HG03045 (cell line): ENCODE data around the gene STRBP.

Experiments used
- ATAC-seq: cut with Tn5 transposase; IDR thresholded peaks from one replicate; pipeline ENCODE4 v1.9.1; 2021; ENCODE audit warnings: mild to moderate bottlenecking, moderate library complexity; ENCODE audit not compliant: unreplicated experiment

STRBP gene

DNA sequence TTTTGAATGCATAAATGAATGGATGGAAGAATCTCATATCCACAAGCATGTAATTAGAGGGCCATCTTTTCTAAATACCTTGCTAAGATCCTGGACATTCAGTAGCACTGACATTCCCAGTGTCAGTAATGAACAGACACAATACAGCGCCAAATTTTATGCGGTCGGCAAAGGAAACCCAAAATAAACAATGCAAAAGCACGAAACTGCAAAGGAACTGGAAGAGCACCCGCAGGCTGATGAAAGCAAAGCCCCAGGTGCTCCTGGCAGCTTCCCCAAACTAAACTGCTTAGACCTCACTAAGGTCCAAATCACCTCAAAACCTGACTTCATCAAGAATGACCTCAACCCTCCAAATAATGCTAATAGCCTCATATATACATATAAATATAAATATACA, 133.0 kb downstream of the STRBP start:
- no peak for ATAC-seq

DNA sequence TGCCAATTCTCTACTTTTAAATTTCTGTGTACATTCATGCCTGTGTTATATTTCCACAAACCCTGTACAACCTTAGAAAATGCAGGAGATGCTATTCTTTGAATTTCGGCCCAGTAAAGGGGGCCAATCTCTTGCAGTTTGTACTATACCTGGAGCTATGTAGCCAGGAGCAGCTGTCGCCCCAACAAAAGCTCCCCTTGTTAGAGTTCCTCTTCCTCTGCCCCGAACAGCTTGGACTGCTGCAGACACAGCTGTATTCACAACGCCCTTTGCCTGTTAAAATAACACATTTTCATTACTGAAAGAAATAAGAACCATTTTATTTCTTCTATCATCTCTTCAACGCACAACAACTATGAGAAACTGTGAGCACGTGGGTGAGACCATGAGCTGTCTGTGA, 135.7 kb downstream of the STRBP start:
- ATAC-seq, result no peak

DNA sequence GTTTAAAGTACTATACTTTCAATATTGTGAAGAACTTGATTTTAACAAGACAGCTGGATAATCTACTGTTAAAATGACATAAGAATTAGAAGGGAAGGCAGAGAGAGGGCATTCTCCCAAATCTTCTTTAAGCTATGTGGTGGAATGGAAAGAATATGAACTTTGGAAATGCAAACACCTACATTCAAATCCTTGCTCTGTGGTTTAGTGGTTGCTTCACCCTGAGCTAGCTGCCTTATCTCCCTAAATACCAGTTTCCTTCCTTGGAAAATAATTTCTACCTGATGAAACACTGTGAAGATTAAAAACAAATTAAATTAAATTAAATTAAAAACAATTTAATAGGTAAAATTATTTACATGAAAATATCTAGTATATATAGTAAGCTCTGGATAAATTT, 136.4 kb downstream of the STRBP start:
- no peak for ATAC-seq

DNA sequence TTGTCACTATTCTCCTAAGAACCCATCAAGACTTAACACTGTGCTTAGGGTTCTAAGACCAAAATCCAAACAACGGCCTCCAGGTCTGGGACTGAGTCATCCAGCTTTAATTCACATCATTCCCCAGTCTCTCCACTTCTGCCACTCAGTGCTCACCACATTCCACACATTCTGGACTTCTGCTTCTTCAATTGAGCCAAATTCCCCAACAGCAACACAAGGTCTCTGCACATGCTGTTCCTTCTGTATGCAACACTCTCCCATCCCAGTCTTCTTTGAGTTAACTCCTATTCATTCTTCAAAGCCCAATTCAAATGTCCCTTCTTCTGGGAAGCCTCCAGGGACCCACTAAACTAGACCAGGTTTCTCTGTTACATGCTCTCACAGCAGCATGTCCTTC, 137.1 kb downstream of the STRBP start:
- no peak for ATAC-seq

DNA sequence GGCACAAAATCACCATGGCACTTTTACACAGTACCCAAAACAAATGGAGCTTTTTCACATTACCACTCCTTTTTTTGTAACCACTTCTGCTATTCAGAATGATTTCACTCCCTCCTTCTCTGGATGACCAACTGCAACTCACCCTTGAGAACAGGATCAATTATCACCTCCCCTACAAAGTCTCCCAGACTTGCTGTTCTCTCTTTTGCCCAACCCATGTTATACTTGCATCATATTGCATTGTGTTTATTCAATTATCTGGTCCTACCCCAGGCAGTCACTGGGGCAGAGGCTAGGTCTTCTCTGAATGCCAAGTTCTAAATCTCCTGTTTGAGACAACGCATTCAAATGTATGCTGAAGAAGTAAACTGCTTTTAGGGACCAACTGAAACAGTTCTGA, 139.0 kb downstream of the STRBP start:
- no peak for ATAC-seq

DNA sequence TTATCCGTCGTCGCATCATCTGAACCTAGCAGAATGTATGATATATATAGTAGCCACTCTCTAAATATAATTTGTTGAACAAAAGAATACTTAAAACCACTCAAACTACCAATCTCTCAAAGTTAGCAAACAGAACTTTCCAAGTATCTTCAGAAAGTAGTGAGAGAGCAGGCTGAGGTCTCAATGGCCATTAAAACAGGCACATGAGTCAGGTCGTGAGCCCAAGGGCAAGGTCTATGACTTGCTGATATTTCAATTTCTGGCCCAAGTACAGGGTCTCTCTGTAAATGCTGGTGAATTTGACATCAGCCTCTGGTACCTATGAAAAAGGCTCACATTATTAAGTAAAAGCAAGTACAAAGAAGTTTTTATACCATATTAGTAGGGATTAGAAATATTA, 139.8 kb downstream of the STRBP start:
- no peak for ATAC-seq

DNA sequence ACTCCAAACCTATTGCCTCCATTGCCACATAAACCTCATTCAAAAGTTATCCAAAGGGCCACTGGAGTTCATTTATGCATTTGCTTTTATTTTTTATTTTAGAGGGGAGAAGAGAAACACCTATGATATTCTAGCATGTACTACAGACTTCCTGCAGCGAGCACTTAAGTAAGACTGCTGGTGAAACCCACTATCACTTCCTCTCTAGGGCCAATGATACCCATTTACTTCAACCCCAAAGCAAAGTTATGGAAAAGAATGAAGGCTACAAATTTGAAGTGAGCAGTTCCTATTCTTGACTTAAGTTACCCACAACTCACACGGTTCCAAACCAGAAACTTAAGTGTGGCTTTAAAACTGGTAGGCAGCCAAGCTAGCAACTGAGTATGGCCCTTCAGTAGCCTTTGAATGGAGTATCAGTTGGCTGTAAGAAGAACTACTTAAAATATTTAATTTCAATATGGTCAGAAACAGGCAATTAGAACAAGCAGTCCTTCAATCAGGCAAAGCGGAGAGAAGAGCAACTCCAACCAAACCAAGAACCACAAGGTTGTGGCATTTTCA, 140.8 kb downstream of the STRBP start:
- no peak for ATAC-seq

DNA sequence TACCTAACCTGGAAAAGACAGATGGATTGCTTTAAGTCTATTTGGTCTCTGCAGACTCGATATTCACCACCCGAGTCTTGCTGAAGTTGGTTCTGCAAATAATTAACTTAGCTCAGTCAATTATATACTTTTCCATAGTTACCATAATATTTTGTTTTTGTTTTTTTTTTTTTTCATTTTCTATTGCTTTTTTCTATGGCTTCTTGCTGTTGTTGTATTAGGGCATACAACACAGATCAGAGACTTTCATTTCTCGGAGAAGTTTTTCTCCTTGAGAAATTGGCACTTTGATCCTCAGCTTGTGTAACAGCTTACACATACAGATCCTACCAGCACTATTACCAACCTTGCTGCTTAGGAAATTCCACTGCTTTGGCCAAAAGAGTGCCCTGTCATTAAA, 146.9 kb downstream of the STRBP start:
- no peak for ATAC-seq

DNA sequence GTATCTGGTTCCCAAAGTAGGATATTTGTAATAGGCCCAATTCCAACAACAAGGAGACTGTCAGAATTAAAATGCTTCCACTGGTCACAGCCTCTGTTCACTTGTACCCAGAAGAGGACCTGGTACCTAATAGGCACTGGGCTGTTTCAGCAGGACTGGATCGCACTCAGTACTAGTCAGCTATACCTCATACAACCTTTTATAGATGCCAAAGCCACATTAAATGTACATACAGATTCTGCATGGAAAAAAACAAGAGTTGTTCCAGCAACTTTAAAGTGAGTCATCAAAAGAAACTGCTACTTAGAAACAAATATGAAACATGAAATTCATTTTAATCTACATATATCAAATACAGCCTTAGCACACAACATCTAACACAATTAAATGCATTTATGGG, 147.4 kb downstream of the STRBP start:
- no peak for ATAC-seq

DNA sequence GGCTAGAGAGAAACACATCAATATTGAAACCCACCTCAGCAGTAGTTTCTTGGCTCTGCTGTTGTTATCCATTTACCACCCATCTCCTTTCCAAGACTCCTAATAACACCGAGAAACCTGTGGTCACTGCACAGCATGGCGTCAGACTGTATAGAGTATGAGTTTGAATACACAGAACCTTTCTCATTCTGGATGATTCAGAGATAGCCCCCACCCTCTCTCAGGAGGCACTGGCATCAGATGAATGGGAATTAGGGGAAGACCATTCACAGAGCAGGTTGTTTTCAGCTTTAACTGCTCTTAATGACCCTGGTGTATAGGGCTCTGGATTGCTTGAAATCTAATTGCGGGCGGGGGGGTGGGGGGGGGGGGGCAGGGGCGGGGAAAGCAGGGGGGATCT, 148.3 kb downstream of the STRBP start:
- ATAC-seq, result no peak

DNA sequence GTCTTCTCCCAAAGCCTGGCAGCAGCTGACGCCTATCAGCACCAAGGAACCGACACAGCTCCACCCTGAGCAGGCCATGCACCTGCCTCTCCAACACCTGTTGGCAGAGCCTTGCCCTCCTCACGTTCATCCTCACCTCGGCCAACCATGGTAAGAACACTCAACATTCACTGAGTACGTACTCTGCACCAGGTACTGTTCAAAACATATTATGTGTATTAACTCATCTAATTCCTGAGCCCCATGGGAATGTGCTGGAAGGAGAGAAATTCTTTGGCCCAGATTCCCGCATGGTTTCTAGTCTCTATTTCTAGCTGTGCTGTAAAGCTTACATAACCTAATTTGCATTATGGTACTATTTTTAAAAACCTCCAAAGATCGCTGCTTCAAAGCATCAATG, 148.8 kb downstream of the STRBP start:
- no peak for ATAC-seq

DNA sequence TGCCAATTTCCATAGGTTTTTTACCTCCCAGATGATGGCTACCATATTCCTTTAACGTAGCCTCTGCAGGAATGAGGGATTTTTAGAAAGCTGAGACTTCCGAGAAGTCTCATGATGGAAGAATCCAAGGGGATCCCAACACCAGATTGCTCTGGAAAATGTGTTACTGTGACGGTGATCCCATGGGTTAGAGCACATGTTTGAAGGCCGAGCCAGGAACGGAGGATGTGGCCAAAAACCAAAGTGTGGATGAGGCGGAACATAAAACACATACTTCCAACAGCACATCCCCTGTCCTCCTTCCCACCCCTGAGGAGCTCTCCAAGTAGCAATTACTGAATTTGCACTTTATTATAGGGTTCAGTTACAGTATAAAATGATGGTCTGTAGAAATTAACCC, 152.3 kb downstream of the STRBP start:
- ATAC-seq, result no peak

DNA sequence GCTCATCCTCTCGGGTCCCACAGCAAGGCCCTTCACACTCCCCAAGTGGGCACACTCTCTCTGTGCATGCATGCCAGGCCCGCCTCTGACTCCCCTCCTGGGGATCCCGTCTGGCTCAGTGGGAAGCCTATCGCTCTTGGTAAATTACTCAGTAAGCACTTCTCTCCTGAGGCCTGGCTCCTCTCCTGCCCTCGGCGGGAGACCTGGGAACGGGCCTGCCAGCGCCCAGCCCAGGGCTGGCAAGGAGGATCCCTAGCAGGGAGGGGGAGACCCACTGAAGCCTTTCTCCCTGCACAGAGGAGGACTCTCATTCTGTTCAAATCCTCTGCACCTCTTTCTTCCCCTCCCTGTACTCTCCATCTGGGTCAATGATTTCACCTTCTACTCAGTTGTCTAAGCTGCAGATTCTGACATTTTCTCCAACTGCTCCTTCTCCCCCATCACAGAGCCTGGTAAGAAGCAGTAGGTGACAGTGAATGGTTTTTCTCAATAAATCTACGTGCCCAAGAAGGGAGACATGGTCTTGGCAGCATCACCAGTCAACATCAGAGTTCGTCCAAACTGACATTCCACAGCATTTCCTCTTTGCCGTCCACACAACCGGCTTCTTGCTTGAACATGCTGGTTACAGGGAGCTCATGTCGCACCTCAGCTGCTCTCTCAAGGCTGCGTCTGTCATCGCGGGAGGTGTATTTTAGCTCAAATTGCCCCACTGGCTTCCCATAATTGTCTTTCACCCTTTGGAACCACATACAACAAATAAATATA, 153.1 kb downstream of the STRBP start:
- ATAC-seq, result no peak

DNA sequence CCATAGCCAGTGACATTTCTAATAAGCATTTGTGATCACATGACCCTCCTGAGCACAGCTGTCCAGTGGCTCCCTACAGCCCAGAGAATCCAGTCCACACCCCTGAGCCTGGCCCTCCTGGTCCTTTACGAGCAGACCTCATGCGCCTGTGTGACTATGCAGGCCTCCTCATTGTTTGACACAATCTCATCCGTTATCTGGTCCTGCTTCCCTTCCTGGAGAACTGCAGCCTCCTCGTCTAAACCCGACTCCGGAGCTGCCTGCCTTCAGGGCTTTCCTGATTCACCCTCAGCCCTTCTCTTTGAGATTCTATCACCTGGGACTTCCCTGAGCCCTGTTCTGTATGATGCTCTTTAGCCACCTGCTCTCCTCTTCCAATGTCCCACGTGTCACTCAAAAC, 155.2 kb downstream of the STRBP start:
- no peak for ATAC-seq

DNA sequence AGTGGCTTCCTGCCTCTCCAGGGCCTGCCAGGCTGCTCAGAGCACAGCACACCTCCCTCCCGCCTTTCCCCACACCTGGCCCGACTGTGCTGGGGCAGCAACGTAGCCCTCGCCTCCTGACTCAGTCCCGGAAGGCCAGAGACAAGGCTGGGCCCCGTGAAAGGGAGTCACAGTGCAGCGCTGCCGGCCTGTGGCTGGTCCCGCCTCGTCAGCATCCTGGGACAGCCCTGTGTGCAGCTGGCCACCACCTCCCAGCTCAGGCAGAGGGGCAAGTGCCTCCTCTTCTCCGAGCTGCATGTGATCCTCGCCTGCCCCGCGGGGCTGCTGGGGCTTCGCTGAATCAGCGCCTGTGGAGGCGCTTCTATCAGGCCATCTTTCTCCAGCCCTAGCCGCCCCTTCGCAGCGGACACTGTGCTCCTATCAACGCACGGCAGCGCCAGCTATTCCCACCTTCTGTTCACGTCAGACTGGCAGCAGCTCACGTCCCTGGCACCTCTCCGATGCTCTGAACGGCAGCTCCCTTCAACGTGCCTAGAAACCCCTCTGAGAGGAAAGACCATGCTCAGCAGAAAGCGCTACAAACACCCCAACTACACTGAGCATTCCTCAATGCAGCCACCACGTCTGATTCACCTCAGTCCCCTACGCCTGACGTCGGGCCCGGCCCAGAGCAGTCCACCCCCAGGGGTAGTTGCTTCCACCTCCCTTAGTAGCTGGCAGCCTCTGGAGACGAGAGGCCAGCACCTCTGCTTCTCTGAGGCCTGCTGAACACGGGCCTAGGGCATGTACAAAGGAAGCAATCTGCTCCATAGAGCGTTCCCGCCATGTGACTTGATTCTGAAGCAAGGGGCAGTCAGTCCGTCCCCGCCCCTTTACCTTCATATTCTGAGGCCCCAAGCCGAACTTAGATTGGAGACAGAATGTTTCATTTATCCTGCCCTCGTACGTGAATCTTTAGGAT, 156.1 kb downstream of the STRBP start:
- ATAC-seq, result no peak

DNA sequence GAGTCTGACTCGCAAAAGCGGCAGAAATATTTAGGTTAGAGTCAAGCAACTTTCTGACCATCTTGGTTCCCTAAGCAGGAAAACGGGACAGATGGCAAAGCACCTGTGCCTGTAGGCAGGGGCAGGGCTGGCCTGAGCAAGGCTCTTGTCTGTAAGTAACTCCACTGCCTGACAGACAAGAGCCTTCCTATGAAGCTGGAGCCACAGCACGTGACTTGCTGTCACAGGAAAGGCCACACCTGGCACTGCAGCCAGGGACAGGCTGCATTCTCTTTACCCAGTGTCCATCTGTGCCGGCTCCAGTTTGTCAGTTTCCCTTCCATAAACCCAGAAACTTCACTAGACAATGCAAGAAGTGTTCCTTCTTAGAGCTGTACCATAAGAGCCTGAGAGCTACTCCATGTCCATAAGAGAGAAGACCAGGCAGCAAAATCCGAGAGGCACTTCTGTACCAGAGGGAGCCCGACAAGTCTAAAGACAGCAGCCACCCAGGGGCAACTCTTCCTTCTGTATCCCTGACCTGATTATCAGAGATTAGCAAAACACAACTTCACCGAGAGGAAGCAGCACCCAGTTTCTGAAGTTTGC, 156.9 kb downstream of the STRBP start:
- ATAC-seq, result no peak

DNA sequence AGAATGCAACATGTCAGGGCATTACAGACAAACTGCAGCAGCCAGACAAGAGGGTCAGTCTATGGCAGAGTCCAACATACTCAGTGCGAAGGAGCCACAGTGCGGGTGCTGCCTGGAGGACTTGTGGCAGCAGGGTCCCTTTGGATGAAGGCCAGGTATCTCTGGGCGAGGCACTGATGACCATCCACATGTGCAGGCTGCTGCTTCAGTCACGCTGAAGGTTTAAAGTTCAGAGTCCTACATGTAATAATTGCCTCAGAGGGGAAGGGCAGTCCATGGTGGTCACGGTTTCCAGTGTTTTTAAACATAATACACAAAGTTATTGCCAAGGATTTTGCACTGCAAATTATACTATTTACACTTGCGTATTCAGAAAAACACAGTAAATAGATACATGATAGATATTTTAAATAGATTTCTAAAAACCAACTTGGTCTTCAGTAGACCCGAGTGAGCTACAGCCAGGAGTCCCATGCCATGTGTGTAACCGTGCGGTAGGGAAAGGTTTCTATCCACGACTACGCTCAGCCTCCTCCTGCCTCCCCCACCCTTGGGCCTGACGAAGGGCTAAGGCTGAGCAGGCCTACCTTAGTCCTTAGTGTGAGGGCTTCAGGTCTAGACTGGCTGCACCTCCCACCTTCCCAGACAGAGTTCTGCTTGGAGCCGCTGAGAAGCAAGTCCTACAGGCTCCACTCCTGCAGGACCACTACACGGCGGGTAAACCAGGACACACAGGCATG, 158.7 kb downstream of the STRBP start:
- ATAC-seq, result no peak

DNA sequence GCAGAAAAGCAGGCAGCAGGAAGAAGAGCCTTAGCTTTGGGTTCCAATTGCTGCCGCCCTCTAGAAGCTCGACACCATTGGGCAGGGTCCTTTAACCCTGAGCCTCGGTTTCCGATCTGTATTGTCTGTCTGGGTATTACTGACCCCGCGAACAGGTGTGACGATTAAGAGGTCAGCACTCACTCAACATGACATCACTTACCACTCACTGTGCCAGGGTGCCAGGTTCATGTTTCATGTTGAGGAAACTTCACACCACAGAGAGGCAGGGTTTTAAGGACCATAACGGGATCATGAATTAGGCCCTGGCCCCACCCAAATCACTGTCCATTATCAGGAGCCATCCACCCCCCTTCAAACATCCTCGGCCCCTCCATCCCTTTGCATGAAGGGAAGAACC, 159.4 kb downstream of the STRBP start:
- no peak for ATAC-seq

DNA sequence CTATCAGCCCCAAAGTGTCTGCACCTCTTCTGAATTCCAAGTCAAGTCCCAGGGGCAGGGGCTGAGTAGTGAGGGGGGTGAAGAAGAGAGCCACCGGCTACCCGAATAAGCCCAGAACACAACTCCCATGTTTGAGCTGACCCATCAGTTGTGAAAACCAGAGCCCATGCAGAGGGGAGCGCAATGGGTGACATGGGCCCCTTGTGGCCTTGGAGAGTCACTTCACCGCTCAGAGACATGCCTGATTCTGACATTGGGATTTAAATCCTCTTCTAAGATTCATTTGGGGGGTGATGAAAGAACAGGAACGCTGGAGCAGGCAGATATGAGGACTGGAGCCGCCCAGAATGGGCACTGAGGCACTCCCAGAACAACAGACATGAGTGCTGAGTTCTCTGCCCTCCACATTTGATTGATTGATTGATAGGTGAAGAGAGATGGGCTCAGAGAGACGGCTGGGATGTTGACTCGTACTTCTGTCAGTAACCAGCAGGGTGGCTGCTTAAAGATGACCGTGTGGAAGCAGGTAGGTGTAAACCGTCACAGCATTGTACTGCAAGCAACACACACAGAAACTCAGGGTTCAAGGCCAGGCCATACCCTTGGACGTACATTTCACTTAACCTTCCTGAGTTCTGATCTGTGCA, 160.6 kb downstream of the STRBP start:
- no peak for ATAC-seq

DNA sequence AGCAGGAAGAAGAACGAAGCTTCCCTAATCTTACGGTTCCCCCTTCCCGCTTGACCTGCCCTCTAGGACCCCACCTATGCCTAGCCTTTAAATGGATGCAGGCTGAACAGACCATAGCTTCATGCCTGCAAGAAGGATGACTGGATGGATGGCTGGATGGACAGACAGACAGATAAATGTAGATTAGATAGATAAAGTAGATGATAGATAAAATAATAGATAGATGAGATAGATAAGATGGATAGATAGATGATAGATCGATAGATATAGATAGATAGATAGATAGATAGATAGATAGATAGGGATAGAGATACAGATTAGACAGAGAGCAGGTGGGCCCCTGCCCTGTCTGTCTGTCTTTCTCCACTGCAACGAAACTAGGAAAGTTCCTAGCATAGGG, 162.9 kb downstream of the STRBP start:
- no peak for ATAC-seq
